IPS DF 4.7 (cell line): ENCODE results near the gene CCDC198.

Experiments used
- DNase-seq: peaks from one replicate; pipeline ENCODE4 v3.0.0-alpha.2; 2013; ENCODE audit warnings: low spot score; ENCODE audit errors: extremely low read depth

Gene CCDC198, protein sequence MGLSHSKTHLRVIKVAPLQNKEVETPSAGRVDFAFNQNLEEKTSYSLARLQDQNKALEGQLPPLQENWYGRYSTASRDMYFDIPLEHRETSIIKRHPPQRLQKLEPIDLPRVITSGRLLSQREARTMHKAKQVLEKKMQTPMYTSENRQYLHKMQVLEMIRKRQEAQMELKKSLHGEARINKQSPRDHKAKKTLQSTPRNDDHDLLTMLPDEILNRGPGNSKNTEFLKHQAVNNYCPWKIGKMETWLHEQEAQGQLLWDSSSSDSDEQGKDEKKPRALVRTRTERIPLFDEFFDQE

DNA sequence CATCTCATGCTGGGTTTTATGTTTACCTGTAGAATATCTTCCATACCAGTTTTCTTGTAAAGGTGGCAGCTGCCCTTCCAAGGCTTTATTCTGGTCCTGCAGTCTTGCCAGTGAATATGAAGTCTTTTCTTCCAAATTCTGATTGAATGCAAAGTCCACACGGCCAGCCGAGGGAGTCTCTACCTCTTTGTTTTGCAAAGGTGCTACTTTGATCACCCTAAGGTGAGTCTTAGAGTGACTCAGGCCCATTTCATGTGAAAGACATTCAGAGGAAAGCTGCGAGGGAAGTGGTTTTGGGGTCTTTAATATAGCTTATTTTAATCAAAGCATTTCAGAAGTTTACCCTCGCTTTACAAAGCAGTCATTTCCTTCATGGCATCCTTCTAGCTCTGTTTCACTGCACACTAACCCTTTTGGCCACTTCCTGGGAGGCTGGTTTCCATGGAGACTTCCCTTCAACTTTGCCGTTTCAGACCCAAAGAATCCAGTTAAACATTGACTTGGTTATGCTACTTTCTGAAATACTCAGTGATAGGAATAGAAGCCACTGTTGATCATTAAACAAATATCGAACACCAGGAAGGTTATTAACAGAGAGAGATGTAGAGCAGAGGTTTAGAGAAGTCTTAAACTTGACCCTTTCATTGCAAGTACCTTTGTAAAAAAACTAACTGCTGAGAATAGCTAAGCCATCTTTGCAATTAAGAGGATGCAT lies at the start of gene CCDC198:
Gene CCDC198, minus strand, starts transcription at position 391 of the 715 bp plus-strand sequence. Its CDS starts 142 bp downstream, at position 249.
- no peak for DNase-seq

DNA sequence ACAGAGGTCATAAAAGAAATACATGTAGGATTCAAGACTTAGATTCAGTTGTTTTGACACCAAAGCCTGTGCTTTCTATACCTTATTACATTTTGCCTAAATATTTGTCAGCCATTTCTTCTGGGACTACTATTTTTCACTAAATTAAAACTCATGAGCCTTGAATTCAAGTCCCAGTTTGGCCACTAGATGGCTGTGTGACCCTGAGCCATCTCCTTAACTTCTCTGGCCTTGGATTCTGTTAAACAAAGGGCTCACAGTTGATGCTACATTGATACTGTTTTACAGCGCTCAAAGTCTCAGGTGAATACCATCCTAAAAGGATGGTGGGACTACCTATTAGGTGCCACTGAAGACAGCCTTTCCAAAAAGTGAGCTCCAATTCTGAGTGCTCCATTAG lies 39.6 kb upstream of the CCDC198 start:
- peak; percentile 7 for DNase-seq

GRCh38 chr14:57530571-57530970 lies 36.9 kb upstream of the CCDC198 start:
- DNase-seq, result no peak

DNA sequence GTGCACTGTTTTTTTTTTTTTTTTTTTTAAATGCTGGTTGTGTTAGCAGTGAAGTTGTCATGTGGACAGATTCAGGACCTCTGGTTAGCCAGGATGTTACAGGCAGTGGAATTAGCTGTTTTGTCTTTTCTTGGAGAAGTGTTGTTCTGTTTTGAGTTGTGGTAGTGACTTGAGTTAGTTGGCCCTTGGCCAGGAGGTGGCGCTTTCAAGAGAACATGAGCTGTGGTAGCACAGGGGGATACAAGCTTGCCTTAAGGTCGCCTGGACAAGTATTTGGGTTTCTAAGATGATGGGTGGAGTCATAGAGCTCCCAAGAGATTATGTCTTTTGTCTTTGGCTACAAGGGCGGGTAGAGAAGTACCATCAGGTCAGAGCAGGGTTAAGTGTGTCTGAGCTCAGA lies 33.3 kb upstream of the CCDC198 start:
- peak; percentile 41 for DNase-seq

- DNase-seq, result no peak
These were observed 25.4 kb upstream of the CCDC198 start for GRCh38 chr14:57519043-57519442.

- no peak for DNase-seq
These were observed 18.6 kb upstream of the CCDC198 start for GRCh38 chr14:57512220-57512619.

DNA sequence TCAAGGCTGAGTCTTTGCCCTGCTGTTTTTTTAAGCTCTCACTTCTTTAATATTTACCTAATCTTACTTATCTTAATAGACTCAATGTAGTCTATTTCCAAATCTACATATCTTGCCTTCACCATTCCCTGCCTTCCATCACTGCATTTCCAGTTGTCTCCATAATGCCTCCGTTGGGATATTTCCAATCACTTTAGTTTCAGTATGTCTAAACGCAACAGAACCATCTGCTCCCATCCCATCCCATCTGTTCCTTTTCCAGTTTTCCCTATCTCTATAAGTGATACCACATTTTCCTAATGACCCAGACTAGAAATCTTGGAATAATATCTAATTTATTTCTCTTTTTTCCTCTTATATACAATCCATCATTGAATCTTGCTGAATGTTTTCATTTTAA lies 15.1 kb upstream of the CCDC198 start:
- DNase-seq, result no peak

GRCh38 chr14:57502586-57503254 lies 9.1 kb upstream of the CCDC198 start:
- DNase-seq, result no peak

DNA sequence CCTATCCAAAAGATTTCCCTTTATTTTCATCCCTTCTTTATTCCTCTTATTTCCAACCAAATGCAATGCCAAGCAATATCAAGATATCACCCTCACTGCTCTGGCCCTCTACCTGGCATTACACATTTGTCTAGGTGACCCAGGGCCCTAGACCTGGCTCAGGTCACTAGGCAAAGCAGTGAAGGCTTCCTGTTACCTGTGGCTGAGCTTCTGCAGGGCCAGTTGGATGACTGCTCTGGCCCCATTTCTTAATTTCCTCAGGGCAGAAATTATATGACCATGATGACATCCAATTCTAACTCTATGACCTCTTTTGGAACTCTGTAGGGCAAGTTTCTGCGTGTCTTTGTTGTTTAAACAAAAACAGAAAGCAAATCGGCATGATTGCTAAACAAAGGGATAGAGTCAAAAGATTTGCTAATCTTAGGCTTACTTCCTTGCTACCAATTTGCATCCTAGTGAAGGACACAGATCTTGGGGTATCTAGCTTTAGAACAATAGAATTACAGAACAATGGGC lies 7.4 kb upstream of the CCDC198 start:
- DNase-seq, result no peak

- DNase-seq, result no peak
These were observed 5.0 kb upstream of the CCDC198 start for GRCh38 chr14:57498659-57499058.

- no peak for DNase-seq
These were observed 4.4 kb upstream of the CCDC198 start for GRCh38 chr14:57498035-57498434.

- DNase-seq, result no peak
These were observed 1.8 kb upstream of the CCDC198 start for GRCh38 chr14:57495416-57495815.

DNA sequence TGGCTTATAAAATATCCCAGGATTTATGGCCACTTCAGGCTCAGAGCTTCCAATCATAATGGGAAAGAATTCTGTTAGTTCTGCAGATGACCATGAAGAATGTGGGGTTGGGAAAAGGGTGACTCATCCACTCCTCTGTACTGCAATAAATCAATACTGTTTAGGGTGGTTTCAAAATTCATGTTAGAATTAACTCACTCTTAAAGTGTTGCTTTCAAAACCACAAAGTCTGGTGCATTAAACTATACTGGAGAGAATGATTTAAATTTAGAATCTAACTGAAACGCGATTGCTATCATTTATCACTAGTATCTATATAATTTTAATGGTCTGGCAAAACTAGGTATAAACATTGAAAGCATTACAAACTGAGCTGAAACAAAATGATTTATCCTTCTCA lies 798 bp downstream of the CCDC198 start:
- no peak for DNase-seq

DNA sequence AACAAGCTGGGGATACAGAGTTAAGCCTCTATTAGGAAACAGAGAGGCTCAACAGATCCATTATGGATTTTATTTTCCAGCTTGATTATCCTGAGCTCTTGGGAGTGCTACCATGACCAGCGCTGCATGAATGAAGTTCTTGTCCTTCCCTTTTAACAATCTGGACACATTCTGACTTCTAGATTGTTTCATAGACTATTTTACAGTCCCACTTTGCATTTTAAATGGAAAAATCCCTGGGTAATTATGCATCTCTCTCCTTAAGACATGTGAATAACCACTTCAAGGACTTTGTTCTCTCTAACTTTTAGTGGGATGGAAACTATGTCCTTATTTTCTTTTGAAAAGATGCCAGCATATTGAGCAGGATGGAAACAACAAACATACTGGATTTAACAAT lies 2.0 kb downstream of the CCDC198 start:
- DNase-seq, result no peak

GRCh38 chr14:57487771-57488170 lies 5.9 kb downstream of the CCDC198 start:
- DNase-seq, result no peak

DNA sequence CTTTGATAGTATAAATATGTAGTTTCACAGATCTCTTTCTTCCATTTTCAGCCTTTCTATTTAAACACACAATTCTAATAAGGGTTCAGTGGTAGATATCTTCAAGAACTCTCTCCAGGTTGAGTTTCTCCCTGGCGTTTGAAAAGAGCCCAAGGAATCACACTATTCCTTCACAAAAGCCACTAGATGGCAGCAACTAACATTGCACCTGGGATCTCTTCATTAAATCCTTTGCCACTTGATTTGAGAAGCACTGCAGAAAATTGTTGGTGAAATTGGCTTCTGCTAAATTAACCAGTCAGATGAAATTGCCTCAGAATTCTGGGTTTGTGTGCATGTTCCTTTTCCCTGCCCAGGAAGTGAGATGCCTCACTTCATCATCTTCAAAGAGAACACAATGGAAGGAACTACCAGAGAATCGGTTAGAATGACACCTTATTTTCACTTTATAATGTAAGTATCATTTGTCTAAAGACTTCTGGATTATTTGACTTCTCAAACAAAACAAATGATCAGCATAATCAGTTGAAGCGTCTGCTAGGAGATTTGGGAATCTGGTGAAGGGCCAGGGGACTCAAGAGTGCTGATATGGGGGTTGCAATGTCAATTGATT lies 6.8 kb downstream of the CCDC198 start:
- DNase-seq, result peak; percentile 19

DNA sequence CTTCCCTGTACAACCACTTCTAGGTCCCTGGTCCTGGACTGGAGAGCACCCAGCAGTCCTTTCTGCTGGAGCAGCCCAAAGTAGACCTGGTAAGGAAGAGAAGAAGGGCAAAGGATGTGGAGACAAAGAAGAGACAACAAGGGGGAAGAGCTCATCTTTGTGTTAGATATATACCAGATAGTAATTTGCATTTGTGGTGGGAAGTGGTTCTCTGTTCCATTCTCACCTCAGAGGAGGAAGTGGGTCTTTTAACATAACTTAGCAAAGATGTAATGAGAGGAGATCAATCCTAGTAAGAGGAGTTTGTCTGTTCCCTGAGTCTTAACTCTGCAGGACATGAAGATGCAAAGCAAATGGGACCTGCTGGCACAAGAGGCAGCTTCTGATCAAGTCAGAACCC lies 8.0 kb downstream of the CCDC198 start:
- no peak for DNase-seq

- DNase-seq, result no peak
These were observed 11.5 kb downstream of the CCDC198 start for GRCh38 chr14:57482120-57482519.

DNA sequence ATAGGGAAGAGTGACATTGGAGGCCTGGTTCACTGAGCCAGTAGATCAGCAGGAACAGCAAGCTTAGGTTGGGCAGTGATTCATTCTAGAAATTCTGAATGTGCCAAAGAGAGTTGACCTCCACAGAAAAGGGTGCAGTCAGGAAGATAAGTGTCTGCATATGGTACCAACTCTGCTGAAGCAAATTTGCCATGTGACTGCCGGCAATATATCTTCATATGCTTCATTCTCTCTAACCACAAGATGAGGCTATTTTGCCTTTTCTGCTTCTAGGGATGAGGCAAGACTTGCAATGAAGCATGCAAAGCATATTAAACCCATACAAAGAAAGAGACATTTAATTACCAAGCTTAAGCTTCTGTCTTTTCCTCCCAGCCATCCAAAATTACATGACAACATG lies 13.6 kb downstream of the CCDC198 start:
- no peak for DNase-seq

GRCh38 chr14:57479197-57479596 lies 14.5 kb downstream of the CCDC198 start:
- no peak for DNase-seq

DNA sequence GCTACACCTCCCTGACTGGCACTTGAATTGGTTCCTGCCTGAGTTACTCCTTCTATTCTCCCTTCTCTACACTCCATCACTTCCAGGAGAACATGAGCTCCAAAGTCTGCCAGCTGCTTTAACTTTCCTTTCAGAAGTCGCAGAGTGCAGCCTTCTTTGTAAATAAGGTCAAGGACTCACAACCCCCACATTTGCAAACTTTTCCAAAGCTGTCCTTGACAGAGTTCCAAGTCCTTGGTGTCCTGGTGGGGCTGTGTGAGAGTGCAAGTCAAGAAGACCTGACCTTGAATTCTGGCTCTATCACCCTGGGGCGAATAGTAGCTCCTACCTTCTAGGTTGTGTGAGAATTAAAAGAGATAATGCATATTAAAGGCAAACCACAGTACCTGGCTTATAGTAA lies 15.6 kb downstream of the CCDC198 start:
- DNase-seq, result no peak

- DNase-seq, result no peak
These were observed 22.7 kb downstream of the CCDC198 start for GRCh38 chr14:57470909-57471308.
